Left cardiac atrium (tissue), 4 donors: ENCODE measurements around the gene TRPM1. TPM values are rescaled to one million over a fixed set of nuclear protein-coding genes. Genes with fewer than 3 reads are reported as not detected.

Experiments used
- ATAC-seq, 2 donors: fragments of 200-7000 bp; cut with Tn5 transposase; one replicate each; pipeline ENCODE4 v1.9.1; 2020; ENCODE audit warnings: mild to moderate bottlenecking in 2 of 2, moderate library complexity in 2 of 2
- DNase-seq: peaks from one replicate; pipeline ENCODE4 v3.0.0-alpha.2; 2020
- intact Hi-C, 2 donors: fragments of 100-400 bp; cut with DNase I; formaldehyde crosslinking; loops; one replicate each; pipeline versions ENCODE4 v1.14.1 to v1.15.1; 2022 to 2023
- microRNA-seq, 2 donors: library from miRNA; unstranded; fragments of <30 nt; microRNA quantifications; one replicate each; pipeline ENCODE4 v1.2.0, GENCODE V29; 2020
- total RNA-seq, 2 donors: library from RNA; stranded (reverse); fragmentation: NEBNext Ultra II Directional; extraction: Animal tissue kit (Norgen Biotek cat#: 25700); gene quantifications; one replicate each; pipeline ENCODE4 v1.2.1, GENCODE V29; 2021
- donor health status: DM: no; HTN: yes; CAD: no.
- donor health status: DM: no; HTN: yes; CAD: no; lungs with severe emphysema.
- donor health status: DM: yes; HTN: yes; CAD: no.
- donor health status: Dilated cardiomyopathy.

The TRPM1 gene
- total RNA-seq, 2 donors from 2014 or later, result 0.24 TPM; not detected in 1

- ATAC-seq, result no peak
These were observed 146.9 kb downstream of the TRPM1 start for GRCh38 chr15:30954674-30955073.

GRCh38 chr15:30953731-30954378 is 147.7 kb downstream of the TRPM1 start:
- DNase-seq (peak; percentile 14), ATAC-seq (peak in 1 of 2 donors; percentile 76)
- intact Hi-C loops, result no loop called here

More at GRCh38 chr15:30954674-30955073, 146.9 kb downstream of the TRPM1 start:
- intact Hi-C loops, result no loop called here
- no peak for DNase-seq

GRCh38 chr15:30953183-30953582 is 148.3 kb downstream of the TRPM1 start:
- intact Hi-C loops, result no loop called here
- peak in 1 of 2 donors; percentile 57 for ATAC-seq
- no peak for DNase-seq

Small RNAs within 50 kb of the gene (microRNA-seq; reads per million reads assigned to microRNA genes)
- gene MIR211, result 0.82 to 2.0 reads per million in 2 donors

Other genes starting within 250 kb of the TRPM1 start
- 10 to 100 TPM in 1 of 2 donors, 1 to 10 TPM in 1; 9.8 to 19.9 TPM for gene FAN1, start 197.8 kb downstream of the TRPM1 start, total RNA-seq
- 10 to 100 TPM; 15.5 to 31.1 TPM for gene MTMR10, start 110.1 kb downstream of the TRPM1 start, total RNA-seq
- gene KLF13, start 225.1 kb upstream of the TRPM1 start, total RNA-seq, result 10 to 100 TPM; 34.5 to 69.9 TPM